HG02981 (cell line): ENCODE data around the gene PPP4C.
A peak's percentile ranks its signal among the peaks of the same experiment; 100 is the strongest.

ENCODE experiments used
- ATAC-seq: cut with Tn5 transposase; IDR thresholded peaks from one replicate; pipeline ENCODE4 v1.9.1; 2021; ENCODE audit warnings: mild to moderate bottlenecking, moderate library complexity; ENCODE audit not compliant: unreplicated experiment

Gene PPP4C

DNA sequence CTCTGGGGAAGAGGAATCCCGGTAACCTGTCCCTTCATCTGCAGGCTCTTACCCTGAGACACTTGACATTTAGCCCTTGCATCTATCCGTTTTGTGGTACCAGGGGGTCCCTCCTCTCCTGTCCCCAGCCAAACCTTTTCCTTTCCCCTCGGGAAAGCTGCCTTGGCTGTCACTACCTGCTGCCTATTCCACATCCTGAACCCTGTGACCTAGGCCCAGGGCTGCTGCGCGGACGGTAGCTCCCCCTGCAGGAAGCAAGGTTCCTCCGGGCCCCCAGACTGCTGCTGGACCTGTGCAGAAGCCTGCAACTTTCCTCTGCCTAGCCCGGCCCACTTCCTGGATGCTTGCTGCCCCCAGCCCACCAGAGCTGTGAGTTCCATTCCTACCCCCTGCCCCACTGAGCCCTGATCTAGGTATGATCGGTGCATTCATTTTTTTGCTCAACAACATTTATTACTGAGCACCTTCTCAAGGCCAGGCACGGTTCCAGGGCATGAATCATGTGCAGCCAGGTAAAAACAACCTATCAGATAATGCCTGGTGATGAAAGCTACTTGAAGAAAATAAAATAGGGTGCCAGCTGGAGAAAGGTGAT, 20.7 kb upstream of the PPP4C start:
- no peak for ATAC-seq

DNA sequence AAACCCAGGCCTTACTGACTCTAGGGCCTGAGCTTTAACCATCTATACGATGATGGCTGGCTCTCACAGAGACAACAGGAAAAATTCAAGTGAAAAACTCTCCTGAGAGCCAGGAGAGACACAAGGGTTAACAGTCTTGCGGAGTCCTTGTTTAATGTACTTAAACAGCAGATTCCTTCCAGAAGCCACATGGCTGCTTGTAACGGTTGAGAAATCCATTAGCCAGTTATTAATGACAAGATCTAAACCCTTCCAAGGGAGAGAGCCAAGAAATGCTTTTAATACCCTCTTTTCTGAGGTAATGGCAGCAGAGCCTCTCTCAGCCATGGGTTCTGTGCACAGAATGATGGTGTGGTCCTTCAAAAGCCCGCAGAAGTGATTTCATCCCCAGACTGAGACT, 15.4 kb upstream of the PPP4C start:
- ATAC-seq, result no peak

DNA sequence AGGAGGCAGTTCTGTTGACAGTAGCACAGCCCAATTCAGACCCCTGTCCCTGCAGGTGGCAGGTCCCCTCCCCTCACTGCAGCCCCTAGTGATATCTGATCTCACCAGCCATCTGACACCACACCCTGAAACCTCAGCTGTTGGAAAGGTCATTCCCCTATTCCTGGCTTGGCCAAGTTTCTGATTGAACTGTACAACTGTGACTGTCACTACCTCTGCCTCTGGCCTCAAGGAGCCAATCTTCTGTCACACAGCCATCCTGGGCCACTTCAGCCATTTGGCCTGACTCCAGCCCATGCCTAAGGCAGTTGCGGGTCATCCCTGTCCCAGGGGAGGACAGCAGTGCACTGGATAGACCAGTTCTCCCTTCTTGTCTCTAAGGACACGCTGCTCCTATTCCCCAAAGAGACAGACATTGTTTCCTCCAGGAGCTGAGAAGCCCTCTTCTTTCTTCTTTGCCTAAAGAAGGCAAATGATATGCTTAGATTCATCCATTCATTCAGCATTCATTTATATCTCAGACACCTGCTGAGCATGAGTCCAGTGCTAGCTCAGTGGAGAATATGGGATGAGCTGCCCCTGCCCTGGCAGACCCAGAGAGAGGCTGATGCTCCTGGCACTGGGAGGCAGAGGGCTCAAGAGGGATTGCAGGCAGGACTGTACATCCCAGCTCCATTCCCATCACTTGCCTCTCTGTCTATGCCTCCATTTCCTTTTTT, 14.8 kb upstream of the PPP4C start:
- no peak for ATAC-seq

DNA sequence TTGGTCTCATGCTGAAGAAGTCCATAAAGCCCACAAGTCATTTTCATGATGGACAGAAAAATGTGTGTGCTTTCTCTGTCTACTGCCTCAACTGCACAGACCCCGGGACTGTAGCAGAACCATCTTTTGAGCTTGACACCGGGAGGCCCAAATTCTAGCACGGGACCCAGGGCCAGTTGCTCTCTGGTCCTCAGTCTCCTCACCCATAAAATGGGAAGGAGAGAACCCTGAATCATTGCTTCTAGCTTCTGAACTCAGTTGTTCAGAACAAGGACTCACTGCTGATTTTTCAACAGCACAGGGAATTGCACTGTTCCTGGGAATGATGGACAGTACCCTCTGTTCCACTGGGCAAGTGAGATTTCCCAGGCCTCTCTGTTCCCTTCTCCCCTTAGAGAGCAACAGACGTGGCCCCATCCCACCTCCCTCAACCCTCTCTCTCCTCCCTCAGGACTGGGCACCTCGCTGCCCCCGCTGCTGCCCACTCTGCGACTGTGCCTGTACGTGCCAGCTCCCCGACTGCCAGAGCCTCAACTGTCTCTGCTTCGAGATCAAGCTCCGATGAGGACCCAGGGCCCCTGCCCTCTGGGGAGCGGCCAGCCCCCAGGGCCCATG, 12.4 kb upstream of the PPP4C start:
- ATAC-seq, result no peak

DNA sequence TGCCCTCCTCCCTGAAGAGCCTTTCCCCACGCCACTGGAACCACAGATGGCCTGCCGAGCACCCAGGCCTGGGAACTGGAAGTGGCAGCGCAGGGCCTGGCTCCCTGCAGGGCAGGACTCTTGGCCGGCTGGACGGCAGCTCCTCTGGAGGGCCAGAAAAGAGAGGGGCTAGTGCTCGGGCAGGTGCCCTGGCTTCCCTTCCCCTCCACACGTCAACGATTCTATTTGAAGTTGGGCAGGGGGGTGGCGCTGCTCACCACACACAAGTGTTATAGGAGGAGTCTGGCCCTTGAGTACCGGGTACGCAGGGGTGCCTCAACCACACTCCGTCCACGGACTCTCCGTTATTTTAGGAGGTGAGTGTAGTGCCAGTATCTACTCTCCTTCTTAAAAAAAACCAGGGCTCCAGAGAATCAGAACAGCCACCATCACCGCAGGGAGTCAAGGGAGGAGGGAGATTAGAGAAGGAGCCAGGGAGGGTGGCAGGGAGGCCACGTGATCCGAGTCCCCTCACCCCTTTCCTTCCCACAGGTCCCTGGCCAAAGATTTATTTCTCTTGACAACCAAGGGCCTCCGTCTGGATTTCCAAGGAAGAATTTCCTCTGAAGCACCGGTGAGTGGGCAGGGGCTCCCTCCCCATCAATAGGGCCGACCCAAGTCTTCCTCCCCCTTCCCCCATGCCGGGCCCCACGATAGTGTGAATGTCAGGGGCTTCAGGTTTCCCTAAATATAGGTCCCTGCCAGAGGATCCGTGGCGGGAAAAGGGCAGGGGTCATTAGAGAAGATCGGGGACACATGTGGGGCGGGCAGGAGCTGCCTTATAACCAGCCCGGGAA, 11.7 kb upstream of the PPP4C start:
- no peak for ATAC-seq

DNA sequence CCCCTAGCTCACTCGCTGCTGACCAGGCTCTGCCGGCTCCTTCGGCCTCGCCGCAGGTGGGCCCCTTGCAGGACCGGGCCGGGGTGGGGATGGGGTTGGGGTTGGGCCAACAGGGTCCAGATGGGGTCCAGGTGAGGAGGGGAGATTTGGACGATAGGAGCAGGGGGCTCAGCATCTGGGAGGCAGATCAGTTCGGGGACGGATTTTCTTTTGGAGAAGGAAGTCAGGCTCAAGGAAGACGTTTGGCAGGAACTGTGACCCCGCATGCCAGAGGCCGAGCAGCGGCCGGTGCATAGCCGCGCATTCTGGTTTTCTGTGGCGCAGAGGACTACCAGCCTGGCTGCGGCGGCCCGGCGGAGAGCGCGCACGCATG, 11.1 kb upstream of the PPP4C start:
- no peak for ATAC-seq

DNA sequence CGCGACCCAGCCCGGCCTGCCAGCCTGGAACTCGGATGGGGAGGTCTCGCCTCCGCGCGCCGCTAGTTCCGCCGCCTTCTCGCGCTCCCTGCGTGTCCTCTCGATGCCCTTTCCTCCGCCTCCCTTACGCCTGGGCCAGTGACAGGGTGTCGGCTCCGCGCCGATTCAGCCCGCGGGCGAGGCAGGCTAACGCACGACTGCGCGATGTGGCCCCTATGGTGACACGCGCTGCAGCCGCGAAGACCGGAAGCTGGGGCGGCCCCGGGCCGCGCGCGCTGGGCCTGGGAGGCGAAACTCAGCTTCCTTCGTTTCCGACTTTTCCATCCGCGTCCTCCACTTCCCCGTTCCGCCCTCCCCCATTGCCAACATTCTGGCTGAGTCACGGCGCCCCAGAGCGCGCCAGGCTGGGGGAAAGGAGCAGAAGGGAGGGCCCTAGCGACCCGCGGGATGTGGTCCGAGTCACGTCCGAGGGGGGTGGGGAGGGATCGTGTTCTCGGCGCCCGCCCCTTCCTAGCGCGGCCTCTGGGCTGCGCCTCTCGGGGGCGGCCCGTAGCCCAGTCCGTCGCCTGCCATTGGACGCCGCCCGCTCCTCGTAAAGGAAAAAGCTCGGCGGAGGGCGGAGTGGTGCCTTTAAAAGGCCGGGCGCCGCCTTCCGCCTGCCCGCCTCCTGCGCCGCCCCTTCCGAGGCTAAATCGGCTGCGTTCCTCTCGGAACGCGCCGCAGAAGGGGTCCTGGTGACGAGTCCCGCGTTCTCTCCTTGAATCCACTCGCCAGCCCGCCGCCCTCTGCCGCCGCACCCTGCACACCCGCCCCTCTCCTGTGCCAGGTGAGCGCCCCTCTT, 10.5 kb upstream of the PPP4C start, which contains the start of gene ALDOA:
ALDOA (plus strand) TSS at position 659 of the 841 bp plus-strand sequence. CDS start 1,138 bp downstream, outside the sequence.
- ATAC-seq, result peak; percentile 82

DNA sequence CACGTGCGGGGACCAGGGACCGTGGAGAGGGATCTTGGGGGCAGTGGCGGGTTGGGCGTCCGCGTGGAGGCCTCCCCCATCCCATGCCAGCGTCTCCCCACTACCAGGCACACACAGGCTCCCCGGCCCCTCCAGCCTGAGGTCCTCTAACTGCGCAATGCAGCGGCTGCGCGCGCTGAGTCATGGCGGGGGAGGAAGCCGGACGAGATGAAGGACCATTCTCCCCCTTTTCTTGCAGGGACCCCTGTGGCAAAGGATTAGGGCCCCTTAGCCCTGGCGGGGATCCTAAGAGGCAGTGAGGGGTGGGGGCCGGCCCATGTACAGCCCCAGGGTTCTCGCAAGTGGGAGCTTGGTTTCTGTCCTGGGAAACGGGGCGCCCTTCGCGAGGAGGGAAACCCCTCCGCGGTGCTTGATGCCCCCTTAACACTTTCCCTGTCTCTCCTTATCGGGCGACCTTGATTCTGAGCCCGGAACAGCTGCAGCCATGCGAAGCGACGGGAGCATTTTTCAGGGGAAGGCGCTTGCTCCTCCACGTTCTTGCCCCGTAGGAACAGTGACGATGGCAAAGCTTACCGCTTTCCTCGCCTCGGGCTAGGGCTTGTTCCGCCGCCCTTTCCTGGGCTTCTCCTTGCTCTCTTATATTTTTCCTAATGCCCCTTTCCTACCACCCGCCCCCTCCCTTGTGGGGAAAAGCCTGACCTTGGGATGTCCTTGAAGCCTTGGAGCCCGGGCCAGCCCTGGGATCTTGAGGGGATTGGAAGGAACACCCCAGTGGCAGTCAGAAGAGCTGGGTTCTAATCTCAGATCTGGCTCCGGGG, 9.6 kb upstream of the PPP4C start:
- ATAC-seq, result no peak

DNA sequence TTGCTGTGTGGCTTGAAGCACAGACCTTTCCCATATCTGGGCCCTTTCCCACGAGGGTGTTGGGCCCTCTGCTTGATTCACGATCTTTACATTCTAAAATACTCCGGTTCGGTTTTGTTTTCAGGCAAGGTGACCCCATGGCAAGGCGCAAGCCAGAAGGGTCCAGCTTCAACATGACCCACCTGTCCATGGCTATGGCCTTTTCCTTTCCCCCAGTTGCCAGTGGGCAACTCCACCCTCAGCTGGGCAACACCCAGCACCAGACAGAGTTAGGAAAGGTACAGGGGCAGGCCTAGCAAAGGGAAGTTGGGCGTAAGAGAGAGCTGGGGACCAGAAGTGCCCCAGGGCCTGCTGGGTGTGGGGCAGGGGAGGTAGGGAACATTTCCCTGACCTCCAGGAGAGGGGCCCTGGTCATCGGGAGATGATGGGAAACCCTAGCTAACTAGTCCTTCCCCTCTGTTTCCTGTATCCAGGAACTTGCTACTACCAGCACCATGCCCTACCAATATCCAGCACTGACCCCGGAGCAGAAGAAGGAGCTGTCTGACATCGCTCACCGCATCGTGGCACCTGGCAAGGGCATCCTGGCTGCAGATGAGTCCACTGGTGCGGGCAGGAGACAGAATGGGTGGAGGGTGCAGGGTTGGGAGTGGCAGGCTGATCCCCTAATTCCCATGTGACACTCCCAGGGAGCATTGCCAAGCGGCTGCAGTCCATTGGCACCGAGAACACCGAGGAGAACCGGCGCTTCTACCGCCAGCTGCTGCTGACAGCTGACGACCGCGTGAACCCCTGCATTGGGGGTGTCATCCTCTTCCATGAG, 8.8 kb upstream of the PPP4C start:
- no peak for ATAC-seq

DNA sequence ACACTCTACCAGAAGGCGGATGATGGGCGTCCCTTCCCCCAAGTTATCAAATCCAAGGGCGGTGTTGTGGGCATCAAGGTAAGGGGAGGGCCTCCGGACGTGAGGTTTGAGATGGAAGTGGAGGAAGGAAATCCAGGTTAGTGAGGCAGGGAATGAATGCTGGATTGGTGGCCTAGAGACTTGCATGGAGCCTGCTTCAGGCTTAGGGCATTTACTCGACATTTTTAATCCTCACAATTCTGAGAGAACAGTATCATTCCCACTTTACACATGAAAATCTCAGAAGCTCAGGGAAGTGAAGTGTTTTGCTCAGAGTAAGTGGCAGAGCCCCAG, 8.2 kb upstream of the PPP4C start:
- no peak for ATAC-seq

DNA sequence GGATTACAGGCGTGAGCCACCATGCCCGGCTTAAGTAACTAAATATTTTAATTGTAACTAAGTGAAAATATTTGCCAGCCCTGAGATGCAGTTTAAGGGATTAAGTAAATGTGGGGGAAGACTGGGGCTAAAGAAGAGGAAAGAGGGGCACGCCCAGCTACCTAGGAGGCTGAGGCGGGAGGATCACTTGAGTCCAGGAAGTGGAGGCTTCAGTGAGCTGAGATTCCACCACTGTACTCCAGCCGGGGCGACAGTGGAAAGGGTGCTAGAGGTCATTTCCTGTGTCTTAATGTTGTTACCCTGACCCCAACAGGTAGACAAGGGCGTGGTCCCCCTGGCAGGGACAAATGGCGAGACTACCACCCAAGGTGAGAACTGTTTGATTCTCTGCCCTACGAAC, 7.5 kb upstream of the PPP4C start:
- no peak for ATAC-seq

DNA sequence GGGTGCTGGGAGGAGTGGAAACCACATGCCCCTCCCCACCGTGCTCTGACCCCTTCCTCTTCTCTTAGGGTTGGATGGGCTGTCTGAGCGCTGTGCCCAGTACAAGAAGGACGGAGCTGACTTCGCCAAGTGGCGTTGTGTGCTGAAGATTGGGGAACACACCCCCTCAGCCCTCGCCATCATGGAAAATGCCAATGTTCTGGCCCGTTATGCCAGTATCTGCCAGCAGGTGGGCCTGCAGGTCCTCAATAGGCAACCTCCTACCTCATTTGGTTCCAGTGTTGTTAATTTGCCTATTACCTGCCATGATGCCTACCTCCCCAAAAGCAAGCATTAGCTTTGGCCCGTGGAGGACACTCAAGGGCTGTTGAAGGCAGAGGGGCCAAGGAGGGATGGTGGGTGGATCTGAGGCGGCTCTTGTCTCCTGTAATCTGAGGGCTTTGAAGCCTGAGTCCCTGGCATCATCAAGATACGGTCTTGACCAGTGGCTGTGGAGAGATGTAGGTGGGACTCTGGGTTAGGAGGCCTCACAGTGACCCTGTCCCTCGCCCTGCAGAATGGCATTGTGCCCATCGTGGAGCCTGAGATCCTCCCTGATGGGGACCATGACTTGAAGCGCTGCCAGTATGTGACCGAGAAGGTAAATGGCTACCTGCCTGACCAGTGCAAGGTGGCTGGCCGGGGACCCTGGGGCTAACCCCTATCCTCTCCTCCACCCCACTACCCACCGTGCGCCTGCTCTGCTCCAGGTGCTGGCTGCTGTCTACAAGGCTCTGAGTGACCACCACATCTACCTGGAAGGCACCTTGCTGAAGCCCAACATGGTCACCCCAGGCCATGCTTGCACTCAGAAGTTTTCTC, 6.8 kb upstream of the PPP4C start:
- ATAC-seq, result no peak

DNA sequence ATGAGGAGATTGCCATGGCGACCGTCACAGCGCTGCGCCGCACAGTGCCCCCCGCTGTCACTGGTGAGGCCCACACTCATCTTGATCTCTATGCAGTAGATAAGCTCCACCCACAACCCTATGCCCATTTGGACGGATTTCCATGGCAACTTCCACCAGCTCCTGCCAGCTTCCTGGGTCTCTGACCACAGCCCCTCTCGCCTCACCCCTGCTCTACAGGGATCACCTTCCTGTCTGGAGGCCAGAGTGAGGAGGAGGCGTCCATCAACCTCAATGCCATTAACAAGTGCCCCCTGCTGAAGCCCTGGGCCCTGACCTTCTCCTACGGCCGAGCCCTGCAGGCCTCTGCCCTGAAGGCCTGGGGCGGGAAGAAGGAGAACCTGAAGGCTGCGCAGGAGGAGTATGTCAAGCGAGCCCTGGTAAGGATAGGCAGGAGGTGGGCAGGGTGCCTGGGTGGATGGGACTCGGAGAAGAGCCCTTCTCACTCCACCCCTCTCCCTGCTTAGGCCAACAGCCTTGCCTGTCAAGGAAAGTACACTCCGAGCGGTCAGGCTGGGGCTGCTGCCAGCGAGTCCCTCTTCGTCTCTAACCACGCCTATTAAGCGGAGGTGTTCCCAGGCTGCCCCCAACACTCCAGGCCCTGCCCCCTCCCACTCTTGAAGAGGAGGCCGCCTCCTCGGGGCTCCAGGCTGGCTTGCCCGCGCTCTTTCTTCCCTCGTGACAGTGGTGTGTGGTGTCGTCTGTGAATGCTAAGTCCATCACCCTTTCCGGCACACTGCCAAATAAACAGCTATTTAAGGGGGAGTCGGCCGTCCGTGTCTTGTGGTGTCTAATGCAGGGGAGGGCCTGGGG, 6.0 kb upstream of the PPP4C start:
- no peak for ATAC-seq

DNA sequence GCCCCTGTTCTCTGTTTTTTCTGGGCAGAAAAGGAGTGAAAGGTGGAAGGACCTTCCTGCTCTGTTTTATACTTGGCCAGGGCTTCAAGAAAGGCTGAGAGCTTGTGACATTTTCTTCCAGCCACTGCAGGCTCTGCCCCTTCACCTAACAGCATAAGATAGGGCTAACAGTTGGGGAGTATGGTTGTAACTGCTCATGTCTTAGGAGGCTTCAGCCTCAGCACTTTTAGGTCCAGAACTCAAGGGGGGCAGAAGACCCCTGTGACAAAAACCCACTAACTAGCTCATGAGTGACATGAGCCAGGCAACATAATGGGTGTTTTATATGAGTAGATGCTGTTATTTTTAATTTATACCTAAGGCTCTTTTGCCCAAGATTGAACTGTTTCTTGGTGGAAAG, 5.3 kb upstream of the PPP4C start:
- no peak for ATAC-seq

DNA sequence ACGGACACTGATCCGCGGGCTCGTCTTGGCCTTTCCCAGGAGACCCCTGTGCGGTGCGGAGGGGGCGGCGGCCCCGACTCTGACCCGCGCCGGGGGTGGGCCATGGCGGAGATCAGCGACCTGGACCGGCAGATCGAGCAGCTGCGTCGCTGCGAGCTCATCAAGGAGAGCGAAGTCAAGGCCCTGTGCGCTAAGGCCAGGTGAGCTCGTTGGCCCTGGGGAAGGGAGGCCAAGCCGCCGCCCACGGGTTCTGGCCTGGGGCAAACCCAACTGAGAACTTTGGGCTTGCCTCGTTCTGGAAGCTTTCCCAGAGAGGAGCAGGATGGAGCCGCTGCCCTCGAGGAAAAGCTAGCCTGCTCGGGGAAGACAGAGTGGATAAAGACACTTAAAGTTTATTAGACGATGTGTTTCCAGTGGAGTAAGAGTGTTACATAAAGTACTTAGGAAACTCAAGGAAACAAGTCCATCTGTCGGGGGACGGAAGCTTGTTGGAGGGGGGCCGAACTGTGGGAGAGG, 540 bp downstream of the PPP4C start:
- peak; percentile 21 for ATAC-seq

DNA sequence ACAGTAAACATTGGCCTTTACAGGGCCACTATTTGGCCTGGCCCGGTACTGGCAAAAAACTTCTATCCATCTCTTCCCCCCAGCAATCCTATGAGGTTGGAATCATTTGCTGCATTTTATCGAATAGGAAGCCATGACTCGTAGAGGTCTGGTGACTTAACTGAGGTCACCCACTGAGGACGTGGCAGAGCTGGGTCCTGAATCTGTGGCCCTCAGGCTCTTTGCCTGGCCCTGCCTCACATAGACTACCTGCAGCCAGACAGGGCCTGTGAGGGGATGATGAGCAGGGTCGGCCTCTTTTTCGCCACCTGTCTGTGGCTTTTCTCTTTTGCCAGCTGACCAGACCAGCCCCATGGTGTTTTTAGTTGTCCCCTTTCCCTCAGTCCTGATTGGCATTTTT, 1.9 kb downstream of the PPP4C start:
- no peak for ATAC-seq

DNA sequence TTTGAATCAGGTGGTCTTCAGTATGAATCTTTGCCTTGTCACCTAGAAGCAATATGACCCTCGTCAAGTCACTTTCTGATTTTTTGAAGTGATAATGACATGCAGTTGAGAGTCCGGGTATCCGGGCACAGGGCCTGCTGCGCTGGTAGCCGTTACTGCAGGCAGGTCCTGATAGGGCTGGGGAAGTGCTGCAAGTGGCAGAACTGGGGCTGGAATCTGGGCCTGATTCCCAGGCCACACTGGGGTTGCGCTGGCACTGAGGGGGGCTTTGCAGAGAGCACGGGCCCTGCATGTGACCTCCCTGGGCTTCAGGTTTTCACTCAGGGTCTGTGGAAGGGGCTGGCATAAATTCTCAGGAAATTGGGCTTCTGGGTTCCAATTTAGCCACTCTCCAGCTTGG, 3.0 kb downstream of the PPP4C start:
- no peak for ATAC-seq
